Measurements from ENCODE around the gene SNX27. TPM values are rescaled to one million over a fixed set of nuclear protein-coding genes. Genes with fewer than 3 reads are reported as not detected.
"Not testable (repeated sequence)": the region's sequence is repeated elsewhere in the genome, so short reads cannot be mapped to it uniquely, and the experiment has no call there.

Gene SNX27
- polyA plus RNA-seq, 1 experiment = 23.8 TPM

DNA sequence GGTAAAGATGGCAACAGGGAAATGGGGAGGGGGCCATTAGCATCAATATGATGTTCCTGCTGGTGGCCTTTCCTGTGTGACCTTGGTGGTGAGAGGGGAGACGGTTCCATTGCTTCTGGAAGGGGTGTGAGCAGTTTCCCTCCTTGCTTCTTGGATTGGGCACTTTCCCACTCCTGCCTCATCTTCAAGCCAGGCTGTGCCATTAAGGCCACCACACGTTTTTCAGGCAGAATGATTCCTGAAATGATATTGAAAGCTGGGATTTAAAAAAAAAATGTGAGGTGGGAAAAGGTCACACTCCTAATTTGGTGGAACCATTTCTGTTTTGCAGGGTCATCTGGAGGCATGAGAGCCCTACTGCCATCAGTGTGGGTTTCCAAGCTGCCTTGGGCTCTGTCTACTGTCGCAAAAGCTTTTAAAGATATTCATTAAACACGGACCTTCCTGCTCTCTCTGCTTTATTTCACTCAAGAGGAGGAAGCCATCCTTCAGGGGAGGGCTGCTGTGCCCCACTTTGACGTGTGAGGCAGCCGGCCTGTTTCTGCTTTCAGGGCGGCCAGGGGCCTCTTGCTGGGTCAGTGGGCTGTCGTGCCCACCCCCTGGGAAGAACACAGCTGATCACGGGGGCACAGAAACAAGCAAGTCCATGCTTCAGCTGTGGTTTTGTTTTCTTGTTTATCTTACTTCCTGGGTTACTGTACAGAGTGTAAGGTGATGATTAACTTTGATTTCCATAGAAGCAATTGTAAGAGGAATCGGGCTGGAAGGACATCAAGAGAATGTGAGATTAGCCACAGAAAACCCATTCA lies 117.5 kb downstream of the SNX27 start:
- no peak for DNase-seq (ENCODE audit: low read depth, low spot score)
- no peak overlapping the region for H3K4me3 ChIP-seq (ENCODE audit: low read depth, low read length)
- no peak for TF ChIP-seq CTCF (IDR thresholded peaks at IDR 0.05; ENCODE audit: low read depth, low read length)
- H3K27ac ChIP-seq (ENCODE audit: low read depth, low read length) = no peak overlapping the region
- POLR2A ChIA-PET = no interaction called here
- H3K27me3 ChIP-seq (ENCODE audit: control insufficient read depth, insufficient read depth, low read length) = peaks cover 41% of the 10 kb centered on the region
- no peaks in the 10 kb centered on the region for H3K9me3 ChIP-seq (ENCODE audit: control insufficient read depth, insufficient read depth, low read length)
- CTCF ChIA-PET = interaction anchor here (0.9 to 1.2 kb wide), 4 partner anchors 36 to 195 kb away, joined by 3 to 4 read pairs (median 3); no protein-coding TSS in a partner anchor

- Histone ChIP-seq H3K27me3 (ENCODE audit: control insufficient read depth, insufficient read depth, low read length) (peaks cover 38% of the 10 kb centered on the region), H3K4me3 (ENCODE audit: low read depth, low read length) (no peak overlapping the region), H3K9me3 (ENCODE audit: control insufficient read depth, insufficient read depth, low read length) (no peaks in the 10 kb centered on the region), H3K27ac (ENCODE audit: low read depth, low read length) (no peak overlapping the region)
- no peak for TF ChIP-seq CTCF (IDR thresholded peaks at IDR 0.05; ENCODE audit: low read depth, low read length)
- DNase-seq (ENCODE audit: low read depth, low spot score) = no peak
- POLR2A ChIA-PET = no interaction called here
- CTCF ChIA-PET = no interaction called here
Measured at GRCh38 chr1:151729966-151730291, 118.1 kb downstream of the SNX27 start.

DNA sequence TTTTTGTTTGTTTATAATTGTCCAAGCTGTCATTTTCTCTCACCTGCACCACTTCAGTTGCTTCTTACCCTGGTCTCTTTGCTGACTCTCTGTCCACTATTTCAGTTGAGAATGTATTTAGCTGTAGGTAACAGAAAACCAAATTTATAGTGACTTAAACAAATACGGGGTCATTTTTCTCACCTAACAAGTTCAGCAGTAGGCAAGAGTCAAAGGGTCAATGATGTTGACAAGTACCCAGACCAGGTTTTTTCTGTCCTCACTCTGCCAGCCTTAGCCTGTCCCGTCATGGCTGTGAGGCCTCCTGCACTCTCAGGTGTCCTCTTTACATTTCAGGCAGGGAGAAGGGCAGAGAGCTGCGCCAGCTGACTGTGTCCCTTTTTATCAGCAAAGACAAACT lies 121.3 kb downstream of the SNX27 start:
- peaks cover 8% of the 10 kb centered on the region for H3K9me3 ChIP-seq (ENCODE audit: control insufficient read depth, insufficient read depth, low read length)
- DNase-seq (ENCODE audit: low read depth, low spot score) = no peak
- no peak overlapping the region for H3K4me3 ChIP-seq (ENCODE audit: low read depth, low read length)
- peaks cover 35% of the 10 kb centered on the region for H3K27me3 ChIP-seq (ENCODE audit: control insufficient read depth, insufficient read depth, low read length)
- no peak overlapping the region for H3K27ac ChIP-seq (ENCODE audit: low read depth, low read length)
- ChIA-PET CTCF (interaction anchor here (1.0 to 3.5 kb wide), 5 partner anchors 18 to 392 kb away, joined by 3 to 24 read pairs (median 3); no protein-coding TSS in a partner anchor), POLR2A (no interaction called here)
- no peak for TF ChIP-seq CTCF (IDR thresholded peaks at IDR 0.05; ENCODE audit: low read depth, low read length)

DNA sequence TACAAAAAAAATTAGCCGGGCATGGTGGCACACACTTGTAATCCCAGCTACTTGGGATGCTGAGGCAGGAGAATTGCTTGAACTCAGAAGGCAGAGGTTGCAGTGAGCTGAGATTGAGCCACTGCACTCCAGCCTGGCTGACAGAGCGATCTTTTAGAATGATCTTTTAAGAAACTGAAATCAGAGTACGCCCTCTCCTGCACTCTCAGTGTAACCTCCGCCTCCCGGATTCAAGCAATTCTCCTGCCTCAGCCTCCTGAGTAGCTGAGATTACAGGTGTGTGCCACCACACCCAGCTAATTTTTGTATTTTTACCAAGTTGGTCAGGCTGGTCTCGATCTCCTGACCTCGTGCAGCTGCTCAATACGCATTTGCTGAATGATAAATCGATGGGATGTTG lies 122.1 kb downstream of the SNX27 start:
- DNase-seq (ENCODE audit: low read depth, low spot score); H3K27ac ChIP-seq (ENCODE audit: low read depth, low read length); H3K9me3 ChIP-seq (ENCODE audit: control insufficient read depth, insufficient read depth, low read length); H3K4me3 ChIP-seq (ENCODE audit: low read depth, low read length); POLR2A ChIA-PET: not testable (repeated sequence)
- CTCF ChIA-PET = interaction anchor here (0.7 to 3.5 kb wide), 21 partner anchors 13 to 432 kb away, joined by 3 to 24 read pairs (median 3); partner anchors contain the start of genes CGN, RIIAD1 and TDRKH
- H3K27me3 ChIP-seq (ENCODE audit: control insufficient read depth, insufficient read depth, low read length) = peaks cover 34% of the 10 kb centered on the region

DNA sequence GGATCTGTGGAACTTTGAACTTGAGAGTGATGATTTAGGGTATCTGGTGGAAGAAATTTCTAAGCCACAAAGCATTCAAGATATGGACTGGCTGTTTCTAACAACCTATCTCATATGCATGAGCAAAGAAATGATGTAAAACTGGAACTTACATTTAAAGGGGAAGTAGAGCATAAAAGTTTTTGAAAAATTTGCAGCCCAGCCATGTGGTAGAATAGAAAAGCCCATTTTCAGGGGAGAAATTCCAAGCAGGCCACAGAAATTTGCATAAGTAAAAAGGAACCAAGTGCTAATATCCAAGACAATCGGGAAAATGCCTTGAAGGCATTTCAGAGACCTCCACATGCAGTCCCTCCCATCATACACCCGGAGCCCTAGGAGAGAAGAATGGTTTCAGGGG lies 125.2 kb downstream of the SNX27 start:
- peaks cover 8% of the 10 kb centered on the region for H3K9me3 ChIP-seq (ENCODE audit: control insufficient read depth, insufficient read depth, low read length)
- H3K27ac ChIP-seq (ENCODE audit: low read depth, low read length) = no peak overlapping the region
- ChIA-PET POLR2A (no interaction called here), CTCF (no interaction called here)
- H3K27me3 ChIP-seq (ENCODE audit: control insufficient read depth, insufficient read depth, low read length) = peaks cover 30% of the 10 kb centered on the region
- no peak for TF ChIP-seq CTCF (IDR thresholded peaks at IDR 0.05; ENCODE audit: low read depth, low read length)
- H3K4me3 ChIP-seq (ENCODE audit: low read depth, low read length) = no peak overlapping the region
- no peak for DNase-seq (ENCODE audit: low read depth, low spot score)

Measured in AG04450 (cell line).